Fibroblast of lung (primary cell): ENCODE measurements around the gene C2CD4C. TPM values are rescaled to one million over a fixed set of nuclear protein-coding genes. Genes with fewer than 3 reads are reported as not detected.

Source experiments
- DNase-seq, 2 donors: peaks; one replicate each; pipeline versions ENCODE4 v3.0.0 to v3.0.0-alpha.2; 2010; ENCODE audit warnings: low read depth in 2 of 2
- H2AFZ ChIP-seq: 2 replicates; pipeline ENCODE4 v1.5.1; 2012; ENCODE audit warnings: low read length, control low read depth, inconsistent platforms
- H3K27ac ChIP-seq: 2 replicates; pipeline ENCODE4 v1.5.1; 2011; ENCODE audit warnings: low read length, control low read depth; ENCODE audit not compliant: insufficient read depth
- H3K27me3 ChIP-seq: 2 replicates; pipeline ENCODE4 v1.5.1; 2011; ENCODE audit warnings: mild to moderate bottlenecking, low read length; ENCODE audit not compliant: control insufficient read depth, insufficient read depth
- H3K36me3 ChIP-seq: 2 replicates; pipeline ENCODE4 v1.5.1; 2011; ENCODE audit warnings: low read length; ENCODE audit not compliant: control insufficient read depth, insufficient read depth
- H3K4me1 ChIP-seq: 2 replicates; pipeline ENCODE4 v1.5.1; 2011; ENCODE audit warnings: low read length; ENCODE audit not compliant: control insufficient read depth, insufficient read depth; ENCODE audit errors: extremely low read depth
- H3K4me2 ChIP-seq: 2 replicates; pipeline ENCODE4 v1.5.1; 2011; ENCODE audit warnings: low read length, control low read depth; ENCODE audit not compliant: insufficient read depth; ENCODE audit errors: extremely low read depth
- H3K4me3 ChIP-seq, 4 experiments: fragments of 200-600 bp in 1 of 4; sonication (generic) in 1 of 4; replicated peaks in 1 of 4; 2 replicates each; pipeline ENCODE4 v1.5.1; 2011 to 2016; ENCODE audit warnings: low read length in 4 of 4, low read depth in 3 of 4, mild to moderate bottlenecking in 3 of 4, control low read depth in 2 of 4, inconsistent platforms in 1 of 4, mixed read lengths in 1 of 4; ENCODE audit not compliant: insufficient read depth in 1 of 4; ENCODE audit errors: control extremely low read depth in 1 of 4
- H3K79me2 ChIP-seq: 2 replicates; pipeline ENCODE4 v1.5.1; 2012; ENCODE audit warnings: mild to moderate bottlenecking, low read length, inconsistent platforms; ENCODE audit not compliant: control insufficient read depth, insufficient read depth
- H3K9ac ChIP-seq: 2 replicates; pipeline ENCODE4 v1.5.1; 2011; ENCODE audit warnings: mild to moderate bottlenecking, low read length, control low read depth; ENCODE audit not compliant: insufficient read depth
- H3K9me3 ChIP-seq: 2 replicates; pipeline ENCODE4 v1.5.1; 2012; ENCODE audit warnings: low read depth, low read length; ENCODE audit not compliant: control insufficient read depth, insufficient read depth
- H4K20me1 ChIP-seq: 2 replicates; pipeline ENCODE4 v1.5.1; 2011; ENCODE audit warnings: low read length; ENCODE audit not compliant: control insufficient read depth, insufficient read depth; ENCODE audit errors: extremely low read depth
- EZH2 ChIP-seq: IDR thresholded peaks from 2 replicates; pipeline ENCODE4 v1.5.1; 2012; ENCODE audit warnings: low read length, control low read depth, mild to moderate bottlenecking; ENCODE audit errors: missing control alignments
- polyA plus RNA-seq, 2 donors: library from polyadenylated mRNA; depleted of rRNA in 1 of 2; stranded (reverse) in 1 of 2; unstranded in 1 of 2; fragments of >200 nt; gene quantifications; 2 replicates each; pipeline ENCODE4 v1.2.1, GENCODE V29; 2011 to 2012; ENCODE audit warnings: missing spikeins in 1 of 2
- total RNA-seq: library from RNA; depleted of rRNA; stranded (reverse); fragments of >200 nt; gene quantifications from 2 replicates; pipeline ENCODE4 v1.2.1, GENCODE V29; 2014
- TF ChIP-seq, protein P1 (sequence below), 2 donors: IDR thresholded peaks in 1 of 2; conservative IDR thresholded peaks in 1 of 2; 1 replicate in 1 of 2; 2 replicates in 1 of 2; pipeline ENCODE4 v1.5.1; 2011 to 2012; ENCODE audit warnings: low read length in 2 of 2, control low read depth in 1 of 2, inconsistent platforms in 1 of 2, low read depth in 1 of 2, mild to moderate bottlenecking in 1 of 2

C2CD4C gene
- total and polyA plus RNA-seq, 2 donors (not counting 1 experiment from before 2014, with no cell fraction given): 0.17 TPM; not detected in 1

- H3K4me1 ChIP-seq: no peaks in the 10 kb centered on the region
- DNase-seq: no peak
- no peaks in the 10 kb centered on the region for H3K27me3 ChIP-seq
- H3K79me2 ChIP-seq: no peaks in the 10 kb centered on the region
- no peaks in the 10 kb centered on the region for H4K20me1 ChIP-seq
- no peaks in the 10 kb centered on the region for H3K36me3 ChIP-seq
- no peak overlapping the region for H3K4me3 ChIP-seq
- no peak overlapping the region for H3K4me2 ChIP-seq
- no peak overlapping the region for H2AFZ ChIP-seq
- H3K9ac ChIP-seq: no peak overlapping the region
- H3K9me3 ChIP-seq: no peaks in the 10 kb centered on the region
- TF ChIP-seq, protein P1, sequence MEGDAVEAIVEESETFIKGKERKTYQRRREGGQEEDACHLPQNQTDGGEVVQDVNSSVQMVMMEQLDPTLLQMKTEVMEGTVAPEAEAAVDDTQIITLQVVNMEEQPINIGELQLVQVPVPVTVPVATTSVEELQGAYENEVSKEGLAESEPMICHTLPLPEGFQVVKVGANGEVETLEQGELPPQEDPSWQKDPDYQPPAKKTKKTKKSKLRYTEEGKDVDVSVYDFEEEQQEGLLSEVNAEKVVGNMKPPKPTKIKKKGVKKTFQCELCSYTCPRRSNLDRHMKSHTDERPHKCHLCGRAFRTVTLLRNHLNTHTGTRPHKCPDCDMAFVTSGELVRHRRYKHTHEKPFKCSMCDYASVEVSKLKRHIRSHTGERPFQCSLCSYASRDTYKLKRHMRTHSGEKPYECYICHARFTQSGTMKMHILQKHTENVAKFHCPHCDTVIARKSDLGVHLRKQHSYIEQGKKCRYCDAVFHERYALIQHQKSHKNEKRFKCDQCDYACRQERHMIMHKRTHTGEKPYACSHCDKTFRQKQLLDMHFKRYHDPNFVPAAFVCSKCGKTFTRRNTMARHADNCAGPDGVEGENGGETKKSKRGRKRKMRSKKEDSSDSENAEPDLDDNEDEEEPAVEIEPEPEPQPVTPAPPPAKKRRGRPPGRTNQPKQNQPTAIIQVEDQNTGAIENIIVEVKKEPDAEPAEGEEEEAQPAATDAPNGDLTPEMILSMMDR (conservative IDR thresholded peaks at IDR 0.05 in 1 of 2, IDR thresholded peaks at IDR 0.05 in 1 of 2; ENCODE audit: low read depth in 1 of 2, low read length in 2 of 2): no peak
- TF ChIP-seq EZH2: no peak
- H3K27ac ChIP-seq: no peak overlapping the region
Measured at GRCh38 chr19:435707-436412, 26.9 kb upstream of the C2CD4C start.

- Histone ChIP-seq H3K4me2 (no peak overlapping the region), H3K36me3 (no peaks in the 10 kb centered on the region), H3K4me1 (no peaks in the 10 kb centered on the region), H3K9me3 (no peaks in the 10 kb centered on the region), H3K4me3 (no peak overlapping the region), H3K9ac (no peak overlapping the region), H4K20me1 (no peaks in the 10 kb centered on the region), H3K27ac (no peak overlapping the region), H3K27me3 (no peaks in the 10 kb centered on the region), H2AFZ (no peak overlapping the region), H3K79me2 (no peaks in the 10 kb centered on the region)
- DNase-seq: no peak
- TF ChIP-seq EZH2: no peak
- TF ChIP-seq, protein P1 (conservative IDR thresholded peaks at IDR 0.05 in 1 of 2, IDR thresholded peaks at IDR 0.05 in 1 of 2; ENCODE audit: low read depth in 1 of 2, low read length in 2 of 2): no peak
Measured at GRCh38 chr19:435056-435706, 26.2 kb upstream of the C2CD4C start.

DNA sequence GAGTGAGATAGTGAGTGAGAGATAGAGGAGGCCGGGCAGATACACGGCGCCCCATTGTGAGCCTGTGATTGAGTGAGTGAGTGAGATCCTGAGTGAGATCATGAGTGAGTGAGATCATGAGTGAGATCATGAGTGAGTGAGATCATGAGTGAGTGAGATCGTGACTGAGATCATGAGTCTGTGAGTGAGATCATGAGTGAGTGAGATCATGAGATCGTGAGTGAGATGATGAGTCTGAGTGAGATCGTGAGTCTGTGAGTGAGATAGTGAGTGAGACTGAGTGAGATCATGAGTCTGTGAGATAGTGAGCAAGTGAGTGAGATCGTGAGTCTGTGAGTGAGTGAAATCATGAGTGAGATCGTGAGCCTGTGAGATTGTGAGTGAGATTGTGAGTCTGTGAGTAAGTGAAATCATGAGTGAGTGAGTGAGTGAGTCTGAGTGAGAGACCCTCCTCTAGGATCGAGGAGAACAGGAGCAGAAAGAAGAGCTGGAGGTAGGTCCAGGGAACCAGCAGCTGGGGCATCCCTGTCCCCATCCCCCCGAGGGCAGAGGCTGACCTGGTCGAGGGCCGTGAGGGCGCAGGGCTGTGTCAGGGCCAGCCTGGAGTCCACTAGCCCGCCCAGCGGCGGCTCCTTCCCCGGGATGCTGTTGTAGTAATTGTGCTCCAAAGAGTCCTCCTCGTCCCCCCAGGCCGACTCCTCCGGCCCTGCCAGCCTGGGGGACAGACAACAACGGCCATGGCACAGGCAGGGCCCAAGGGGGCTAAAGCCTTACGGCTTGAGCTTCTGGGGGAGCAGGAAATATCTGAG, 25.4 kb upstream of the C2CD4C start:
- H3K36me3 ChIP-seq: no peaks in the 10 kb centered on the region
- no peak overlapping the region for H2AFZ ChIP-seq
- H3K9ac ChIP-seq: no peak overlapping the region
- H4K20me1 ChIP-seq: no peaks in the 10 kb centered on the region
- no peak overlapping the region for H3K4me3 ChIP-seq
- H3K27me3 ChIP-seq: no peaks in the 10 kb centered on the region
- H3K27ac ChIP-seq: no peak overlapping the region
- no peak for DNase-seq
- TF ChIP-seq EZH2: no peak
- TF ChIP-seq, protein P1 (conservative IDR thresholded peaks at IDR 0.05 in 1 of 2, IDR thresholded peaks at IDR 0.05 in 1 of 2; ENCODE audit: low read depth in 1 of 2, low read length in 2 of 2): no peak
- H3K79me2 ChIP-seq: no peaks in the 10 kb centered on the region
- H3K4me2 ChIP-seq: no peak overlapping the region
- no peaks in the 10 kb centered on the region for H3K4me1 ChIP-seq
- no peaks in the 10 kb centered on the region for H3K9me3 ChIP-seq
